WTC11 (cell line): Measurements from ENCODE around the gene AGAP1. TPM values are rescaled to one million over a fixed set of nuclear protein-coding genes. Genes with fewer than 3 reads are reported as not detected.

ENCODE experiments used
- ATAC-seq: fragments of 200-7000 bp; cut with Tn5 transposase; 2 replicates; pipeline ENCODE4 v1.10.0; 2021; ENCODE audit warnings: mild to moderate bottlenecking, moderate library complexity
- CTCF ChIA-PET: fragments of 300-600 bp; sonication (Branson Sonifier 250); formaldehyde crosslinking; loops from one replicate; lab custom pipeline; 2021; ENCODE audit warnings: antibody characterized with exemption; lab: Charles Lee
- POLR2A ChIA-PET: fragments of 350-600 bp; sonication (Branson Sonifier 250); formaldehyde crosslinking; loops from one replicate; lab custom pipeline; 2021; ENCODE audit warnings: antibody characterized with exemption; lab: Charles Lee
- DNase-seq: peaks from one replicate; pipeline ENCODE4 v3.0.0; 2021; ENCODE audit warnings: low spot score
- H3K27ac Mint-ChIP-seq: 2 replicates; pipeline ENCODE4 v1.8.0; 2021; ENCODE audit warnings: mixed read lengths
- H3K27me3 Mint-ChIP-seq: 2 replicates; pipeline ENCODE4 v1.8.0; 2021; ENCODE audit warnings: low read depth, mild to moderate bottlenecking, moderate library complexity, mixed read lengths
- H3K36me3 Mint-ChIP-seq: 2 replicates; pipeline ENCODE4 v1.8.0; 2021; ENCODE audit warnings: mixed read lengths
- H3K4me1 Mint-ChIP-seq: 2 replicates; pipeline ENCODE4 v1.8.0; 2022; ENCODE audit warnings: mixed read lengths
- H3K4me3 Mint-ChIP-seq: 2 replicates; pipeline ENCODE4 v1.8.0; 2021; ENCODE audit warnings: mild to moderate bottlenecking, moderate library complexity, mixed read lengths
- H3K9me3 Mint-ChIP-seq: 2 replicates; pipeline ENCODE4 v1.8.0; 2021; ENCODE audit warnings: mixed read lengths
- ATF2 ChIP-seq: sonication (generic); formaldehyde crosslinking; IDR thresholded peaks from 2 replicates; pipeline ENCODE4 v1.8.1; 2022; ENCODE audit warnings: low read depth, missing genetic modification reagents, borderline replicate concordance
- ATF3 ChIP-seq: sonication (generic); formaldehyde crosslinking; conservative IDR thresholded peaks from 2 replicates; pipeline ENCODE4 v1.8.1; 2022; ENCODE audit warnings: mild to moderate bottlenecking, missing genetic modification reagents
- CREB1 ChIP-seq: sonication (generic); formaldehyde crosslinking; IDR thresholded peaks from 2 replicates; pipeline ENCODE4 v1.8.0; 2023; ENCODE audit warnings: mild to moderate bottlenecking, missing genetic modification reagents
- ELF4 ChIP-seq: sonication (generic); formaldehyde crosslinking; IDR thresholded peaks from 2 replicates; pipeline ENCODE4 v1.8.1; 2022; ENCODE audit warnings: low read depth, mild to moderate bottlenecking, moderate library complexity, missing genetic modification reagents
- ERG ChIP-seq: fragments of 250-450 bp; sonication (Bioruptor Pico); IDR thresholded peaks from 2 replicates; pipeline ENCODE4 v1.8.0; 2021; ENCODE audit warnings: mild to moderate bottlenecking
- FOXJ3 ChIP-seq: sonication (generic); formaldehyde crosslinking; IDR thresholded peaks from 2 replicates; pipeline ENCODE4 v1.9.0; 2021; ENCODE audit warnings: missing genetic modification reagents, mild to moderate bottlenecking, borderline replicate concordance
- FOXK1 ChIP-seq: sonication (generic); formaldehyde crosslinking; IDR thresholded peaks from 2 replicates; pipeline ENCODE4 v1.8.0; 2022; ENCODE audit warnings: mild to moderate bottlenecking, moderate library complexity, missing genetic modification reagents
- GRHL2 ChIP-seq: fragments of 250-450 bp; sonication (Bioruptor Pico); IDR thresholded peaks from 2 replicates; pipeline ENCODE4 v1.8.0; 2022; ENCODE audit warnings: mild to moderate bottlenecking, moderate library complexity; ENCODE audit not compliant: insufficient replicate concordance, severe bottlenecking
- GTF2I ChIP-seq: fragments of 250-450 bp; sonication (Bioruptor Pico); conservative IDR thresholded peaks from 2 replicates; pipeline ENCODE4 v1.4.0; 2021; ENCODE audit warnings: mild to moderate bottlenecking
- MXD4 ChIP-seq: fragments of 250-450 bp; sonication (Bioruptor Pico); IDR thresholded peaks from 2 replicates; pipeline ENCODE4 v1.8.0; 2021; ENCODE audit warnings: mild to moderate bottlenecking, moderate library complexity, borderline replicate concordance
- SMAD4 ChIP-seq: sonication (generic); formaldehyde crosslinking; IDR thresholded peaks from 2 replicates; pipeline ENCODE4 v1.8.0; 2022; ENCODE audit warnings: mild to moderate bottlenecking, missing genetic modification reagents
- STAT6 ChIP-seq: sonication (generic); formaldehyde crosslinking; conservative IDR thresholded peaks from 2 replicates; pipeline ENCODE4 v1.8.1; 2023; ENCODE audit warnings: mild to moderate bottlenecking, low read depth, missing genetic modification reagents, moderate library complexity
- ZNF121 ChIP-seq: sonication (generic); formaldehyde crosslinking; IDR thresholded peaks from 2 replicates; pipeline ENCODE4 v1.8.0; 2023; ENCODE audit warnings: missing genetic modification reagents
- ZNF232 ChIP-seq: sonication (generic); formaldehyde crosslinking; IDR thresholded peaks from 2 replicates; pipeline ENCODE4 v1.8.0; 2022; ENCODE audit warnings: mild to moderate bottlenecking, missing genetic modification reagents
- ZNF396 ChIP-seq: fragments of 250-450 bp; sonication (Bioruptor Pico); IDR thresholded peaks from 2 replicates; pipeline ENCODE4 v1.8.0; 2021; ENCODE audit warnings: mild to moderate bottlenecking, moderate library complexity, borderline replicate concordance
- ZNF425 ChIP-seq: fragments of 250-450 bp; sonication (Bioruptor Pico); conservative IDR thresholded peaks from 2 replicates; pipeline ENCODE4 v1.9.0; 2021; ENCODE audit warnings: mild to moderate bottlenecking
- ZNF532 ChIP-seq: fragments of 250-450 bp; sonication (Bioruptor Pico); IDR thresholded peaks from 2 replicates; pipeline ENCODE4 v1.9.0; 2021; ENCODE audit warnings: mild to moderate bottlenecking, borderline replicate concordance
- ZNF671 ChIP-seq: fragments of 250-450 bp; sonication (Bioruptor Pico); IDR thresholded peaks from 2 replicates; pipeline ENCODE4 v1.8.0; 2021; ENCODE audit warnings: mild to moderate bottlenecking
- total RNA-seq: library from RNA; stranded (reverse); gene quantifications from 3 replicates; pipeline ENCODE4 v1.2.3, GENCODE V29; 2021

AGAP1 gene
- total RNA-seq, 1 experiment from 2014 or later, result 49.3 TPM

- DNase-seq, result no peak
- TF ChIP-seq ATF3 (CRISPR knock-in tag), result no peak
- peak; percentile 10; the same call in 1 of the 2 replicates for TF ChIP-seq ZNF121 (CRISPR knock-in tag)
- no peak for TF ChIP-seq GRHL2 (CRISPR knock-in tag)
- CTCF ChIA-PET, result interaction anchor here (0.6 to 1.3 kb wide), 3 partner anchors 12 to 353 kb away, joined by 3 to 7 read pairs (median 6); no protein-coding TSS in a partner anchor
- Mint-ChIP-seq H3K27me3 (peaks cover 23% of the 10 kb centered on the region), H3K4me1 (peaks cover 41% of the 10 kb centered on the region), H3K27ac (no peak overlapping the region), H3K4me3 (no peak overlapping the region), H3K9me3 (no peaks in the 10 kb centered on the region), H3K36me3 (peaks cover 13% of the 10 kb centered on the region)
- POLR2A ChIA-PET, result no interaction called here
- ATAC-seq, result no peak
These were observed 625.6 kb downstream of the AGAP1 start for GRCh38 chr2:236119476-236119875.

- Mint-ChIP-seq H3K9me3 (no peaks in the 10 kb centered on the region), H3K27me3 (peaks cover 23% of the 10 kb centered on the region), H3K27ac (no peak overlapping the region), H3K4me1 (peaks cover 37% of the 10 kb centered on the region)
- DNase-seq, result no peak
- TF ChIP-seq FOXJ3 (CRISPR knock-in tag), result no peak
- TF ChIP-seq CREB1 (CRISPR knock-in tag), result no peak
- no peak for TF ChIP-seq ZNF532 (CRISPR knock-in tag)
- TF ChIP-seq ATF2 (CRISPR knock-in tag), result no peak
- TF ChIP-seq ZNF232 (CRISPR knock-in tag), result no peak
- no peak for TF ChIP-seq ELF4 (CRISPR knock-in tag)
- no peak for TF ChIP-seq ERG
- TF ChIP-seq ZNF671 (CRISPR knock-in tag), result no peak
- no peak for TF ChIP-seq FOXK1 (CRISPR knock-in tag)
- TF ChIP-seq, all 79 proteins: peak for 0
- ChIA-PET POLR2A (no interaction called here), CTCF (no interaction called here)
- peak; percentile 32; the same call in 1 of the 2 replicates for ATAC-seq
- H3K36me3 Mint-ChIP-seq, result peaks cover 18% of the 10 kb centered on the region
- H3K4me3 Mint-ChIP-seq, result no peak overlapping the region
These were observed 626.3 kb downstream of the AGAP1 start for GRCh38 chr2:236120141-236120601.

GRCh38 chr2:236120829-236121228 lies 627.0 kb downstream of the AGAP1 start:
- POLR2A ChIA-PET, result no interaction called here

More at GRCh38 chr2:236120829-236121228, 627.0 kb downstream of the AGAP1 start:
- DNase-seq (no peak), ATAC-seq (no peak)
- Mint-ChIP-seq H3K9me3 (no peaks in the 10 kb centered on the region), H3K27me3 (peaks cover 23% of the 10 kb centered on the region), H3K4me1 (peaks cover 37% of the 10 kb centered on the region), H3K27ac (no peak overlapping the region), H3K36me3 (peaks cover 20% of the 10 kb centered on the region), H3K4me3 (no peak overlapping the region)
- TF ChIP-seq MXD4 (CRISPR knock-in tag) (no peak), STAT6 (no peak), ZNF396 (CRISPR knock-in tag) (no peak), GTF2I (CRISPR knock-in tag) (no peak), ZNF671 (CRISPR knock-in tag) (no peak), ZNF425 (CRISPR knock-in tag) (no peak), SMAD4 (CRISPR knock-in tag) (no peak)
- CTCF ChIA-PET, result no interaction called here
